H9 (cell line): ENCODE measurements around the gene SDK1. TPM values are rescaled to one million over a fixed set of nuclear protein-coding genes. Genes with fewer than 3 reads are reported as not detected.

Source experiments
- DNase-seq: peaks from one replicate; pipeline ENCODE4 v3.0.0-alpha.2; 2017
- H2AFZ ChIP-seq: one replicate; pipeline ENCODE4 v1.6.1; 2013; ENCODE audit warnings: mild to moderate bottlenecking, low read length, control low read depth, moderate library complexity
- H2AK5ac ChIP-seq: 2 replicates; pipeline ENCODE4 v1.6.1; 2013; ENCODE audit warnings: low read length, control low read depth, mixed read lengths; ENCODE audit not compliant: insufficient read length
- H2BK120ac ChIP-seq: one replicate; pipeline ENCODE4 v1.6.1; 2013; ENCODE audit warnings: low read depth, mild to moderate bottlenecking, low read length, control low read depth, inconsistent platforms; ENCODE audit not compliant: poor library complexity, severe bottlenecking
- H2BK12ac ChIP-seq: 2 replicates; pipeline ENCODE4 v1.6.1; 2013; ENCODE audit warnings: low read length, control low read depth, mixed read lengths, low read depth; ENCODE audit not compliant: insufficient read length
- H2BK15ac ChIP-seq: 2 replicates; pipeline ENCODE4 v1.6.1; 2013; ENCODE audit warnings: low read depth, low read length, control low read depth
- H2BK20ac ChIP-seq: one replicate; pipeline ENCODE4 v1.6.1; 2013; ENCODE audit warnings: low read depth, mild to moderate bottlenecking, low read length, control low read depth, inconsistent platforms; ENCODE audit not compliant: poor library complexity, severe bottlenecking
- H2BK5ac ChIP-seq: 2 replicates; pipeline ENCODE4 v1.6.1; 2013; ENCODE audit warnings: low read length, control low read depth, mixed read lengths; ENCODE audit not compliant: insufficient read length
- H3K14ac ChIP-seq: 2 replicates; pipeline ENCODE4 v1.6.1; 2013; ENCODE audit warnings: low read length, control low read depth; ENCODE audit not compliant: insufficient read depth
- H3K18ac ChIP-seq: 2 replicates; pipeline ENCODE4 v1.6.1; 2013; ENCODE audit warnings: low read depth, mild to moderate bottlenecking, mixed read lengths, low read length, control low read depth; ENCODE audit not compliant: insufficient read length
- H3K23ac ChIP-seq: 2 replicates; pipeline ENCODE4 v1.6.1; 2013; ENCODE audit warnings: low read length, control low read depth, mixed read lengths, low read depth; ENCODE audit not compliant: insufficient read length
- H3K23me2 ChIP-seq: 2 replicates; pipeline ENCODE4 v1.6.1; 2013; ENCODE audit warnings: low read depth, mild to moderate bottlenecking, mixed read lengths, low read length, control low read depth; ENCODE audit not compliant: insufficient read length, poor library complexity, severe bottlenecking
- H3K27ac ChIP-seq: 2 replicates; pipeline ENCODE4 v1.5.1; 2013; ENCODE audit warnings: low read length, control low read depth, mixed read lengths, low read depth; ENCODE audit not compliant: insufficient read length
- H3K27me3 ChIP-seq: 2 replicates; pipeline ENCODE4 v1.6.1; 2013; ENCODE audit warnings: low read length, control low read depth, inconsistent platforms; ENCODE audit not compliant: insufficient read depth
- H3K4ac ChIP-seq: 2 replicates; pipeline ENCODE4 v1.6.1; 2013; ENCODE audit warnings: low read depth, mild to moderate bottlenecking, control low read depth, inconsistent platforms, low read length, moderate library complexity
- H3K4me1 ChIP-seq: 2 replicates; pipeline ENCODE4 v1.6.1; 2013; ENCODE audit warnings: low read length, control low read depth, inconsistent platforms; ENCODE audit not compliant: insufficient read depth
- H3K4me2 ChIP-seq: 2 replicates; pipeline ENCODE4 v1.6.1; 2013; ENCODE audit warnings: low read length, control low read depth, mixed read lengths; ENCODE audit not compliant: insufficient read length, insufficient read depth
- H3K56ac ChIP-seq: 2 replicates; pipeline ENCODE4 v1.6.1; 2013; ENCODE audit warnings: low read depth, mild to moderate bottlenecking, mixed read lengths, low read length, control low read depth; ENCODE audit not compliant: insufficient read length
- H3K79me1 ChIP-seq: 2 replicates; pipeline ENCODE4 v1.6.1; 2013; ENCODE audit warnings: low read depth, mild to moderate bottlenecking, moderate library complexity, low read length, control low read depth, inconsistent platforms; ENCODE audit not compliant: insufficient read depth, poor library complexity, severe bottlenecking
- H3K79me2 ChIP-seq: 2 replicates; pipeline ENCODE4 v1.6.1; 2013; ENCODE audit warnings: low read length, control low read depth, inconsistent platforms; ENCODE audit not compliant: insufficient read depth
- H3K9ac ChIP-seq: 2 replicates; pipeline ENCODE4 v1.6.1; 2013; ENCODE audit warnings: low read length, control low read depth, mixed read lengths; ENCODE audit not compliant: insufficient read length; ENCODE audit errors: extremely low read depth
- H3K9me3 ChIP-seq: one replicate; pipeline ENCODE4 v1.6.1; 2013; ENCODE audit warnings: low read depth, low read length, inconsistent platforms; ENCODE audit not compliant: control insufficient read depth
- H3T11ph ChIP-seq: one replicate; pipeline ENCODE4 v1.6.1; 2013; ENCODE audit warnings: mild to moderate bottlenecking, low read length, control low read depth, inconsistent platforms
- H4K20me1 ChIP-seq: one replicate; pipeline ENCODE4 v1.6.1; 2013; ENCODE audit not compliant: control insufficient read depth, insufficient read length, insufficient read depth
- H4K5ac ChIP-seq: 2 replicates; pipeline ENCODE4 v1.6.1; 2013; ENCODE audit warnings: low read depth, mild to moderate bottlenecking, mixed read lengths, low read length, control low read depth; ENCODE audit not compliant: insufficient read length
- H4K8ac ChIP-seq: replicated peaks from 2 replicates; pipeline ENCODE4 v1.6.1; 2013; ENCODE audit warnings: low read length, control low read depth, mixed read lengths, low read depth; ENCODE audit not compliant: insufficient read length
- H4K91ac ChIP-seq: 2 replicates; pipeline ENCODE4 v1.6.1; 2013; ENCODE audit warnings: low read depth, mild to moderate bottlenecking, moderate library complexity, mixed read lengths, low read length, control low read depth; ENCODE audit not compliant: insufficient read length
- H3K27ac Mint-ChIP-seq, 3 experiments: 2 replicates in 2 of 3; 3 replicates in 1 of 3; pipeline ENCODE4 v1.8.0; 2020 to 2021; ENCODE audit warnings: mixed read lengths in 3 of 3, mild to moderate bottlenecking in 1 of 3, moderate library complexity in 1 of 3
- H3K27me3 Mint-ChIP-seq: 2 replicates; pipeline ENCODE4 v1.8.0; 2021; ENCODE audit warnings: low read depth, mild to moderate bottlenecking, moderate library complexity, mixed read lengths
- H3K36me3 Mint-ChIP-seq, 3 experiments: 2 replicates in 2 of 3; 3 replicates in 1 of 3; pipeline ENCODE4 v1.8.0; 2020 to 2021; ENCODE audit warnings: low read depth in 3 of 3, mixed read lengths in 3 of 3; ENCODE audit not compliant: insufficient read depth in 1 of 3
- H3K4me1 Mint-ChIP-seq, 2 experiments: 2 replicates each; pipeline ENCODE4 v1.8.0; 2020; ENCODE audit warnings: mixed read lengths in 2 of 2
- H3K4me3 Mint-ChIP-seq, 2 experiments: 2 replicates in 1 of 2; 3 replicates in 1 of 2; pipeline ENCODE4 v1.8.0; 2020 to 2021; ENCODE audit warnings: mild to moderate bottlenecking in 2 of 2, mixed read lengths in 2 of 2, moderate library complexity in 1 of 2
- H3K9me3 Mint-ChIP-seq, 2 experiments: 2 replicates in 1 of 2; 3 replicates in 1 of 2; pipeline ENCODE4 v1.8.0; 2020; ENCODE audit warnings: mild to moderate bottlenecking in 2 of 2, mixed read lengths in 2 of 2, moderate library complexity in 1 of 2
- WGBS: extraction: QIAGEN DNeasy Blood & Tissue Kit; methylation state at CpG from one replicate; pipeline ENCODE4 v1.1.7; 2013; ENCODE audit warnings: missing lambda C conversion rate, low lambda C conversion rate, mixed read lengths; ENCODE audit not compliant: insufficient read length; ENCODE audit errors: extremely low coverage; 5-methylcytosine and 5-hydroxymethylcytosine counted together
- total RNA-seq: library from RNA; stranded (reverse); gene quantifications from 2 replicates; pipeline ENCODE4 v1.2.1, GENCODE V29; 2021
- TF ChIP-seq, protein P1 (sequence below): fragments of 200-600 bp; sonication (generic); conservative IDR thresholded peaks from 3 replicates; pipeline ENCODE4 v1.8.0; 2021; ENCODE audit warnings: antibody characterized with exemption, mild to moderate bottlenecking

The SDK1 gene
- total RNA-seq, 1 experiment from 2014 or later: 8.7 TPM

- Histone ChIP-seq H3K14ac (no peak overlapping the region; the same call in 1 of the 2 replicates), H4K8ac (no peak overlapping the region), H2BK5ac (no peak overlapping the region), H3K9ac (no peak overlapping the region), H3K79me1 (no peaks in the 10 kb centered on the region), H3K27ac (no peak overlapping the region), H3K9me3 (no peaks in the 10 kb centered on the region), H2BK20ac (no peak overlapping the region), H2AK5ac (no peak overlapping the region), H3K4ac (no peak overlapping the region; the same call in 1 of the 2 replicates), H4K20me1 (no peaks in the 10 kb centered on the region), H3K4me2 (no peak overlapping the region), H4K91ac (no peak overlapping the region), H3K23ac (no peak overlapping the region), H2BK12ac (no peak overlapping the region), H2AFZ (no peak overlapping the region), H2BK15ac (no peak overlapping the region), H3K27me3 (no peaks in the 10 kb centered on the region), H3K18ac (no peak overlapping the region), H3K23me2 (no peaks in the 10 kb centered on the region), H4K5ac (no peak overlapping the region), H3K4me1 (no peaks in the 10 kb centered on the region), H2BK120ac (no peak overlapping the region), H3K79me2 (no peaks in the 10 kb centered on the region), H3K56ac (no peak overlapping the region), H3T11ph (no peak overlapping the region)
- H3K4me1 Mint-ChIP-seq: peaks cover 9 to 20% of the 10 kb centered on the region in 2 experiments
- WGBS: no CpG with 5 or more reads among the region's 18 CpGs
- H3K4me3 Mint-ChIP-seq: no peak overlapping the region
- no peak for DNase-seq
- H3K36me3 Mint-ChIP-seq: no peaks in the 10 kb centered on the region; a peak in 1 of 7 replicates
- no peaks in the 10 kb centered on the region for H3K9me3 Mint-ChIP-seq
- no peak overlapping the region for H3K27ac Mint-ChIP-seq
- TF ChIP-seq, protein P1, sequence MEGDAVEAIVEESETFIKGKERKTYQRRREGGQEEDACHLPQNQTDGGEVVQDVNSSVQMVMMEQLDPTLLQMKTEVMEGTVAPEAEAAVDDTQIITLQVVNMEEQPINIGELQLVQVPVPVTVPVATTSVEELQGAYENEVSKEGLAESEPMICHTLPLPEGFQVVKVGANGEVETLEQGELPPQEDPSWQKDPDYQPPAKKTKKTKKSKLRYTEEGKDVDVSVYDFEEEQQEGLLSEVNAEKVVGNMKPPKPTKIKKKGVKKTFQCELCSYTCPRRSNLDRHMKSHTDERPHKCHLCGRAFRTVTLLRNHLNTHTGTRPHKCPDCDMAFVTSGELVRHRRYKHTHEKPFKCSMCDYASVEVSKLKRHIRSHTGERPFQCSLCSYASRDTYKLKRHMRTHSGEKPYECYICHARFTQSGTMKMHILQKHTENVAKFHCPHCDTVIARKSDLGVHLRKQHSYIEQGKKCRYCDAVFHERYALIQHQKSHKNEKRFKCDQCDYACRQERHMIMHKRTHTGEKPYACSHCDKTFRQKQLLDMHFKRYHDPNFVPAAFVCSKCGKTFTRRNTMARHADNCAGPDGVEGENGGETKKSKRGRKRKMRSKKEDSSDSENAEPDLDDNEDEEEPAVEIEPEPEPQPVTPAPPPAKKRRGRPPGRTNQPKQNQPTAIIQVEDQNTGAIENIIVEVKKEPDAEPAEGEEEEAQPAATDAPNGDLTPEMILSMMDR: no peak
- no peaks in the 10 kb centered on the region for H3K27me3 Mint-ChIP-seq
Measured at GRCh38 chr7:4205828-4206227, 904.8 kb downstream of the SDK1 start.
